IMR-90 (cell line): ENCODE data around the gene IFNW1. TPM values are rescaled to one million over a fixed set of nuclear protein-coding genes. Genes with fewer than 3 reads are reported as not detected.
A peak's percentile ranks its signal among the peaks of the same experiment; 100 is the strongest.

Experiments
- ATAC-seq: fragments of 200-7000 bp; cut with Tn5 transposase; 2 replicates; pipeline ENCODE4 v1.9.1; 2020; ENCODE audit warnings: low read depth, mild to moderate bottlenecking, moderate library complexity
- BruUV-seq: library from RNA; stranded (reverse); fragments of 400-500 nt; replicated peaks from 2 replicates; lab custom pipeline; 2021; lab: Mats Ljungman, UMichigan
- CTCF ChIA-PET: fragments of 300-600 bp; formaldehyde crosslinking; extraction: SDS; loops from one replicate; lab custom pipeline; 2021; ENCODE audit warnings: antibody characterized with exemption; lab: Yijun Ruan, JAX
- POLR2A ChIA-PET: fragments of 300-600 bp; sonication (Branson Sonifier 250); formaldehyde crosslinking; loops from one replicate; lab custom pipeline; 2022; ENCODE audit warnings: antibody characterized with exemption; ENCODE audit not compliant: unreplicated experiment; lab: Charles Lee
- DNase-seq: peaks from one replicate; pipeline ENCODE4 v3.0.0; 2013
- H2AFZ ChIP-seq: replicated peaks from 2 replicates; pipeline ENCODE3; 2013; ENCODE audit warnings: low read length, mild to moderate bottlenecking; ENCODE audit not compliant: poor library complexity
- H2AK5ac ChIP-seq: 2 replicates; pipeline ENCODE4 v1.6.1; 2013; ENCODE audit warnings: low read depth, low read length, inconsistent platforms
- H2AK9ac ChIP-seq: replicated peaks from 2 replicates; pipeline ENCODE3; 2013; ENCODE audit warnings: mild to moderate bottlenecking, low read depth, low read length, moderate library complexity; ENCODE audit not compliant: poor library complexity
- H2BK120ac ChIP-seq: 2 replicates; pipeline ENCODE4 v1.6.1; 2013; ENCODE audit warnings: low read depth, low read length, inconsistent platforms
- H2BK15ac ChIP-seq: 3 replicates; pipeline ENCODE4 v1.6.1; 2013; ENCODE audit warnings: low read depth, low read length, inconsistent platforms
- H2BK20ac ChIP-seq: 2 replicates; pipeline ENCODE4 v1.6.1; 2013; ENCODE audit warnings: low read depth, mild to moderate bottlenecking, inconsistent platforms, low read length, moderate library complexity
- H2BK5ac ChIP-seq: 2 replicates; pipeline ENCODE4 v1.6.1; 2013; ENCODE audit warnings: mild to moderate bottlenecking, low read depth, low read length, inconsistent platforms; ENCODE audit not compliant: poor library complexity, severe bottlenecking
- H3K14ac ChIP-seq: replicated peaks from 2 replicates; pipeline ENCODE4 v1.6.1; 2013; ENCODE audit warnings: low read depth, low read length, inconsistent platforms
- H3K18ac ChIP-seq: 2 replicates; pipeline ENCODE4 v1.6.1; 2013; ENCODE audit warnings: low read depth, low read length, control low read depth
- H3K23ac ChIP-seq: 2 replicates; pipeline ENCODE4 v1.6.1; 2013; ENCODE audit warnings: low read depth, low read length, inconsistent platforms
- H3K27ac ChIP-seq: 2 replicates; pipeline ENCODE4 v1.5.1; 2013; ENCODE audit warnings: mild to moderate bottlenecking, control low read depth, low read length; ENCODE audit not compliant: insufficient read depth
- H3K27me3 ChIP-seq: 2 replicates; pipeline ENCODE4 v1.6.1; 2013; ENCODE audit warnings: low read length; ENCODE audit not compliant: control insufficient read depth, insufficient read depth
- H3K36me3 ChIP-seq: 2 replicates; pipeline ENCODE4 v1.6.1; 2013; ENCODE audit warnings: low read length, mixed read lengths; ENCODE audit not compliant: control insufficient read depth, insufficient read depth
- H3K4ac ChIP-seq: 2 replicates; pipeline ENCODE4 v1.6.1; 2013; ENCODE audit warnings: low read depth, low read length, inconsistent platforms
- H3K4me1 ChIP-seq: 2 replicates; pipeline ENCODE4 v1.6.1; 2013; ENCODE audit warnings: low read length, mixed read lengths; ENCODE audit not compliant: control insufficient read depth, insufficient read depth
- H3K4me2 ChIP-seq: 2 replicates; pipeline ENCODE4 v1.6.1; 2013; ENCODE audit warnings: low read depth, mild to moderate bottlenecking, control low read depth, low read length, moderate library complexity
- H3K4me3 ChIP-seq: 2 replicates; pipeline ENCODE4 v1.5.1; 2013; ENCODE audit warnings: low read depth, mild to moderate bottlenecking, control low read depth, low read length, moderate library complexity; ENCODE audit not compliant: insufficient read depth
- H3K56ac ChIP-seq: 2 replicates; pipeline ENCODE4 v1.6.1; 2013; ENCODE audit warnings: low read length, inconsistent platforms; ENCODE audit not compliant: insufficient read depth; ENCODE audit errors: extremely low read depth
- H3K79me1 ChIP-seq, 2 experiments: 2 replicates each; pipeline ENCODE4 v1.6.1; 2013; ENCODE audit warnings: low read length in 2 of 2, inconsistent platforms in 1 of 2, low read depth in 1 of 2
- H3K9ac ChIP-seq: 2 replicates; pipeline ENCODE4 v1.6.1; 2013; ENCODE audit warnings: low read depth, low read length, control low read depth
- H3K9me1 ChIP-seq: 2 replicates; pipeline ENCODE4 v1.6.1; 2013; ENCODE audit warnings: low read length, inconsistent platforms; ENCODE audit not compliant: insufficient read depth
- H3K9me3 ChIP-seq: 2 replicates; pipeline ENCODE4 v1.6.1; 2013; ENCODE audit warnings: low read length; ENCODE audit not compliant: control insufficient read depth, insufficient read depth
- H4K20me1 ChIP-seq: 2 replicates; pipeline ENCODE4 v1.6.1; 2013; ENCODE audit warnings: low read length, inconsistent platforms; ENCODE audit not compliant: insufficient read depth
- H4K5ac ChIP-seq: 2 replicates; pipeline ENCODE4 v1.6.1; 2013; ENCODE audit warnings: mild to moderate bottlenecking, low read depth, low read length, control low read depth
- H4K8ac ChIP-seq, 2 experiments: 2 replicates each; pipeline ENCODE4 v1.6.1; 2013; ENCODE audit warnings: low read depth in 2 of 2, low read length in 2 of 2, control low read depth in 1 of 2, inconsistent platforms in 1 of 2
- H4K91ac ChIP-seq: 2 replicates; pipeline ENCODE4 v1.6.1; 2013; ENCODE audit warnings: low read depth, low read length, inconsistent platforms; ENCODE audit not compliant: insufficient read depth
- CEBPB ChIP-seq: IDR thresholded peaks from 2 replicates; pipeline ENCODE4 v1.6.1; 2012; ENCODE audit warnings: low read depth, low read length, improper control_type of control experiment
- FOS ChIP-seq: fragments of 150-350 bp; IDR thresholded peaks from 2 replicates; pipeline ENCODE4 v1.6.1; 2016; ENCODE audit warnings: low read depth, low read length
- MXI1 ChIP-seq: IDR thresholded peaks from 2 replicates; pipeline ENCODE4 v1.6.1; 2012; ENCODE audit warnings: low read depth, mild to moderate bottlenecking, low read length, moderate library complexity, borderline replicate concordance
- RAD21 ChIP-seq: IDR thresholded peaks from 2 replicates; pipeline ENCODE4 v1.6.1; 2012; ENCODE audit warnings: low read length, improper control_type of control experiment
- RCOR1 ChIP-seq: IDR thresholded peaks from 2 replicates; pipeline ENCODE4 v1.6.1; 2012; ENCODE audit warnings: mild to moderate bottlenecking, low read length, improper control_type of control experiment; ENCODE audit not compliant: insufficient replicate concordance
- SMC3 ChIP-seq: fragments of 150-350 bp; IDR thresholded peaks from 2 replicates; pipeline ENCODE4 v1.6.1; 2016; ENCODE audit warnings: low read depth, mild to moderate bottlenecking, antibody characterized with exemption, low read length, moderate library complexity
- USF2 ChIP-seq: fragments of 150-350 bp; IDR thresholded peaks from 2 replicates; pipeline ENCODE4 v1.6.1; 2017; ENCODE audit warnings: mild to moderate bottlenecking, antibody characterized with exemption, low read length, low read depth
- WGBS, 2 experiments: methylation state at CpG; one replicate each; pipeline versions ENCODE4 v1.1.5 to v1.1.7; 2013; ENCODE audit warnings: missing lambda C conversion rate in 2 of 2; ENCODE audit not compliant: insufficient read length in 1 of 2; ENCODE audit errors: extremely low coverage in 2 of 2; 5-methylcytosine and 5-hydroxymethylcytosine counted together
- dilution Hi-C: fragments of 300-500 bp; cut with HindIII; formaldehyde crosslinking; loops from one replicate; pipeline ENCODE4 v1.14.3; 2018; ENCODE audit warnings: low sequenced_read_pairs; ENCODE audit not compliant: unreplicated experiment
- in situ Hi-C: fragments of 300-500 bp; cut with MboI; formaldehyde crosslinking; loops from 3 replicates; pipeline ENCODE4 v1.14.3; 2019; ENCODE audit warnings: low sequenced_read_pairs, inconsistent platforms, mixed read lengths
- intact Hi-C: fragments of 100-400 bp; cut with micrococcal nuclease; formaldehyde crosslinking; loops from 2 replicates; pipeline ENCODE4 v1.10.0; 2022
- polyA plus RNA-seq, 3 experiments: library from polyadenylated mRNA; depleted of rRNA; stranded (reverse); fragments of >200 nt; gene quantifications; 2 replicates each; pipeline ENCODE4 v1.2.3, GENCODE V29; 2012; ENCODE audit warnings: low replicate concordance in 1 of 3
- total RNA-seq: library from RNA; depleted of rRNA; stranded (reverse); fragments of >200 nt; gene quantifications from 2 replicates; pipeline ENCODE4 v1.2.3, GENCODE V29; 2012
- TF ChIP-seq, protein P1 (sequence below): fragments of 150-350 bp; IDR thresholded peaks from 2 replicates; pipeline ENCODE4 v1.6.1; 2016; ENCODE audit warnings: low read depth, mild to moderate bottlenecking, low read length, moderate library complexity, borderline replicate concordance

Gene IFNW1
- total and polyA plus RNA-seq, 2 of the 4 experiments (the other 2 are of a cell fraction) = not detected

- H4K8ac ChIP-seq = no peak overlapping the region
- H2AK5ac ChIP-seq = no peak overlapping the region
- no peak overlapping the region for H3K14ac ChIP-seq
- BruUV-seq = no TSS peak
- H4K91ac ChIP-seq = no peak overlapping the region
- no peak overlapping the region for H2BK5ac ChIP-seq
- H3K4me3 ChIP-seq = no peak overlapping the region
- H3K27me3 ChIP-seq = no peaks in the 10 kb centered on the region
- H3K36me3 ChIP-seq = no peaks in the 10 kb centered on the region
- peak; percentile 1 for DNase-seq
- no peak overlapping the region for H2AFZ ChIP-seq
- dilution Hi-C loops = no loop called here
- no peak overlapping the region for H2BK20ac ChIP-seq
- no peaks in the 10 kb centered on the region for H4K20me1 ChIP-seq
- H2AK9ac ChIP-seq = no peak overlapping the region
- no peaks in the 10 kb centered on the region for H3K9me3 ChIP-seq
- no peak overlapping the region for H3K9ac ChIP-seq
- no peak overlapping the region for H3K4ac ChIP-seq
- TF ChIP-seq MXI1 (no peak), CEBPB (no peak), USF2 (no peak), SMC3 (no peak), FOS (no peak), RAD21 (no peak), RCOR1 (no peak)
- TF ChIP-seq, protein P1, sequence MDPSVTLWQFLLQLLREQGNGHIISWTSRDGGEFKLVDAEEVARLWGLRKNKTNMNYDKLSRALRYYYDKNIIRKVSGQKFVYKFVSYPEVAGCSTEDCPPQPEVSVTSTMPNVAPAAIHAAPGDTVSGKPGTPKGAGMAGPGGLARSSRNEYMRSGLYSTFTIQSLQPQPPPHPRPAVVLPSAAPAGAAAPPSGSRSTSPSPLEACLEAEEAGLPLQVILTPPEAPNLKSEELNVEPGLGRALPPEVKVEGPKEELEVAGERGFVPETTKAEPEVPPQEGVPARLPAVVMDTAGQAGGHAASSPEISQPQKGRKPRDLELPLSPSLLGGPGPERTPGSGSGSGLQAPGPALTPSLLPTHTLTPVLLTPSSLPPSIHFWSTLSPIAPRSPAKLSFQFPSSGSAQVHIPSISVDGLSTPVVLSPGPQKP = no peak
- H2BK15ac ChIP-seq = no peak overlapping the region
- no peak overlapping the region for H3K18ac ChIP-seq
- ChIA-PET CTCF (no interaction called here), POLR2A (no interaction called here)
- no peaks in the 10 kb centered on the region for H3K79me1 ChIP-seq
- no peak overlapping the region for H4K5ac ChIP-seq
- intact Hi-C loops = no loop called here
- no CpG with 5 or more reads among the region's 3 CpGs for WGBS, 2 experiments
- peak; percentile 32; the same call in 1 of the 2 replicates for ATAC-seq
- no peak overlapping the region for H3K23ac ChIP-seq
- no peak overlapping the region for H3K56ac ChIP-seq
- no peak overlapping the region for H2BK120ac ChIP-seq
- no peaks in the 10 kb centered on the region for H3K9me1 ChIP-seq
- in situ Hi-C loops = no loop called here
- H3K27ac ChIP-seq = no peak overlapping the region
- H3K4me1 ChIP-seq = no peaks in the 10 kb centered on the region
- H3K4me2 ChIP-seq = no peak overlapping the region
Observed at GRCh38 chr9:21153336-21154017, 11.8 kb upstream of the IFNW1 start.
